NCI-H69 (cell line): ENCODE data around the gene LAMTOR2.
A peak's percentile ranks its signal among the peaks of the same experiment; 100 is the strongest.
"Not testable (repeated sequence)": the region's sequence is repeated elsewhere in the genome, so short reads cannot be mapped to it uniquely, and the experiment has no call there.

Experiments
- DNase-seq: peaks from one replicate; lab custom pipeline; 2025; lab: John Stamatoyannopoulos, UW

The LAMTOR2 gene

DNA sequence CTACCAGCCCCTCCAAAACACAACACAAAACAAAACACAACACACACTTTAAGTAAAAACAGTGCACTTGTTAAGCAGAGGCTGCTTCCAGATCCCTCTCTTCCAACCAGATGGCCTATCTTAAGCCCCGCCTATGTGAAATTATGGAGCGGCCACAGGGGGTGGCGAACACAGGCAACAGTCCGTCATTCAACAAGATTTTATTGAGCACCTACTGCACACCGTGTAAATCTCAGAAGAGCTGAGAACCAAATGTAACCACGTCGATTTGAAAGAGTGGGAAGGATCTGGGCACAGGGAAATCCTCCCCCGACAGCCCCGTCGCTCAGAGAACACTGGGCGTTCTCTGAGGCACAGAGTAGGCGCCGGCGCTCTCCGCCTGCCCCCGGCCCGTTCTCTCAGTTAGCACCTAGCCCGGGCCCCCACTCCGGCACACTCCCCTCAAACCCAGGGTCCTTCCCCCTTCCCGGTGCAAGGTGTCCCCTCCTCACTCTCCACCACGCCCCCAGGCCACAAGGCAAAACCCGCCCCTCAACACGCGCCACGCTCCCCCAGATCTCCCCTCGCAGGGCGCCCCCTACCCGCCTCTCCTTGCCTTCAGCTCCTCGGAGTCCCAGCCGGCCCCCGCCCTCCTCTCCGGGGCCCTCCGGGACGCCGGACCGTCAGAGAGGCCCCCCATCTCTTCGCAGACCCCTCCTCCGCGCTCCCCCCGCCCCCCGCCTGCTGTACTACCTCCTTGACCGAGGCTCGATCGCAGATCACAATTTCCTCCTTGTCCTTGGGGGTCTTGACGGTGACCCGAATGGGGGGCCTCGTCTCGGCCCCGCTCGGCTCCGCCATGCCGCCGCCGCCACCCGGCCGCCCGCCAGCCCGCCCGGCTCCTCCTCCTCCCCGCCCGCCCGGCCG is 1.5 kb upstream of the LAMTOR2 start:
- peak; percentile 82 for DNase-seq

GRCh38 chr1:156053768-156054499 is 648 bp upstream of the LAMTOR2 start, which contains the start of gene UBQLN4:
UBQLN4 (minus strand) TSS chr1:156053798; CDS start chr1:156053701, 97 bp downstream.
- peak; percentile 97 for DNase-seq

DNA sequence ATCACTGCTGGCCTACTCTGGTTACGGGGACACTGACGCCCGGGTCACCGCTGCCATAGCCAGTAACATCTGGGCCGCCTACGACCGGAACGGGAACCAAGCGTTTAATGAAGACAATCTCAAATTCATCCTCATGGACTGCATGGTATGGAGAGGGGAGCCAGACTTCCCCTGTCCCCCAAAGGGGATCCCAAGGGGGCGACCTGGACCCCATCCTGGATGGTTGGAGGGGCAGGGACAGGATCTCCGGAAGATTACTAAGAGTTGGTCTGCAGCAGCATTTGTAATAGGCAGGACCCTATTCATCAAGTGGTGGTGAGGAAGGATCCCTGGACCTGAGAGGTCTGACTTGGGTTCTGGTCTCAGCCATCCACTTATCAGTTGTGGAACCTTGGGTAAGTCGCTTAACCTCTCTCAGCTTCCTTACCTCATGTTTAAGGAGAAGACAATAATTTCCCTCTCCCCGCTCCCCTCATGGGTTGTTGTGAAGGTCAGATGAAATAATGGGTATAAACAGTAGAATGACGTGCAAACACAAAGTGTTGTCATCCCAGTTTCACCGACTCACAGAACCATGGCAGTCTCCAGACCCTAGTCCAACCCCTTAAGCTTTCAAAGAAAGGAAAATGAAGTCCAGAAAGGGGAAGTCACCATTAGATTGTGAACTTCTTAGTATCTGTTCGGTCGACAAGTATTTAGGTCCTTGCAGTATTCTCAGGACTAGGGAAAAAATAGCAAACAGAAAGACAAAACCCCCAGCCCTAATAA is 883 bp downstream of the LAMTOR2 start:
- no peak for DNase-seq

- DNase-seq: no peak
Measured at GRCh38 chr1:156056326-156056849, 1.8 kb downstream of the LAMTOR2 start.

- peak; percentile 61 for DNase-seq
Measured at GRCh38 chr1:156060937-156061636, 6.5 kb downstream of the LAMTOR2 start, which contains the start of gene RAB25. RAB25 (plus strand) TSS chr1:156061160; CDS start chr1:156061401, 241 bp downstream.

DNA sequence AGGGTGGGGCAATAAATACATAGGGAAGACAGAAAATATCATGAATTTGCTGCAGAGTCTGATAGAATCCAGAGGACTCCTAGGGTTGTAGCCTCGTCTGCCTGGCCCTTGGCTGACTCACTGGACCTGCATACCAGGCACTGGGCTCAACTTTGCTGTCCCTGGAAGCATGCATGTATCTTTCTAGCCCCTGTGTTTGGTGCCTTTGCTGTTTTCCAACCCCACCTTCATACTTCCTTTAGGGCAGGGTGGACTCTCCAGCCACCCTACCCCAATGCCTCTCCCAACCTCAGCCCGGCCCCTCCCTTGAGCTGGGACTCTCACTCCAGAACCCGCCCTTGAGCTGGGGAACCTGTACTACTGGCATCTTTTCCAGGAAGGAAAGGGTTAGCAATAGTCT is 7.6 kb downstream of the LAMTOR2 start:
- no peak for DNase-seq

GRCh38 chr1:156063997-156064285 is 9.4 kb downstream of the LAMTOR2 start:
- DNase-seq: peak; percentile 53

DNA sequence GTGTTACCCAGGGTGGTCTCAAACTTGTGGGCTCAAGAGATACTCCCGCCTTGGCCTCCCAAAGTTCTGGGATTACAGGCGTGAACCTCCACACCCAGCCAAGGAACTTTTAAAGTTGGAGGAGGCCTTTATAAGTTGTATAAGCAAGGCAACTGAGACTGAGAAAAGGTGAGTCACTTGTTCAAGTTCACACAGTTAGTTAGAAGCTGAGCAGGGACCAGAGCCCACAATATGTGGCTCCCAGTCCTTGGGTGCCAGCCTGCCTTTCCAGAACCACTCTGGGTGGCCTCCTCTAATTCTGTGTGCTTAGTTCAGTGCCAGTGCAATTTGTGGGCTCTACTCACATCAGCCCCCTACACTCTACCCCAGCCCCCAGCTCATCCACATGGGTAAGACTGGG is 10.0 kb downstream of the LAMTOR2 start:
- DNase-seq: no peak

- no peak for DNase-seq
Measured at GRCh38 chr1:156065212-156065611, 10.6 kb downstream of the LAMTOR2 start.

DNA sequence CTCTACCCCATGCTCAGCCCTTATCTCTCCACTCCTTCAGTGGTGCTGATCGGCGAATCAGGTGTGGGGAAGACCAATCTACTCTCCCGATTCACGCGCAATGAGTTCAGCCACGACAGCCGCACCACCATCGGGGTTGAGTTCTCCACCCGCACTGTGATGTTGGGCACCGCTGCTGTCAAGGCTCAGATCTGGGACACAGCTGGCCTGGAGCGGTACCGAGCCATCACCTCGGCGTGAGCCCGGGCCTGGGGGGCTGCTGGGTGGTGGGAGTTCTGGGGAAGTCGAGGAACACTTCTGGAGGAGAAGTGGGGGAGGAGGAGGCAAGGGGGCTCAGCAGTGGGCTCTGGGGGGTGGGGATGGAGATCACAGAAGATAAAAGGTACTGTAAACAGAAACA is 11.3 kb downstream of the LAMTOR2 start:
- DNase-seq: no peak

- no peak for DNase-seq
Measured at GRCh38 chr1:156067262-156067661, 12.7 kb downstream of the LAMTOR2 start.

DNA sequence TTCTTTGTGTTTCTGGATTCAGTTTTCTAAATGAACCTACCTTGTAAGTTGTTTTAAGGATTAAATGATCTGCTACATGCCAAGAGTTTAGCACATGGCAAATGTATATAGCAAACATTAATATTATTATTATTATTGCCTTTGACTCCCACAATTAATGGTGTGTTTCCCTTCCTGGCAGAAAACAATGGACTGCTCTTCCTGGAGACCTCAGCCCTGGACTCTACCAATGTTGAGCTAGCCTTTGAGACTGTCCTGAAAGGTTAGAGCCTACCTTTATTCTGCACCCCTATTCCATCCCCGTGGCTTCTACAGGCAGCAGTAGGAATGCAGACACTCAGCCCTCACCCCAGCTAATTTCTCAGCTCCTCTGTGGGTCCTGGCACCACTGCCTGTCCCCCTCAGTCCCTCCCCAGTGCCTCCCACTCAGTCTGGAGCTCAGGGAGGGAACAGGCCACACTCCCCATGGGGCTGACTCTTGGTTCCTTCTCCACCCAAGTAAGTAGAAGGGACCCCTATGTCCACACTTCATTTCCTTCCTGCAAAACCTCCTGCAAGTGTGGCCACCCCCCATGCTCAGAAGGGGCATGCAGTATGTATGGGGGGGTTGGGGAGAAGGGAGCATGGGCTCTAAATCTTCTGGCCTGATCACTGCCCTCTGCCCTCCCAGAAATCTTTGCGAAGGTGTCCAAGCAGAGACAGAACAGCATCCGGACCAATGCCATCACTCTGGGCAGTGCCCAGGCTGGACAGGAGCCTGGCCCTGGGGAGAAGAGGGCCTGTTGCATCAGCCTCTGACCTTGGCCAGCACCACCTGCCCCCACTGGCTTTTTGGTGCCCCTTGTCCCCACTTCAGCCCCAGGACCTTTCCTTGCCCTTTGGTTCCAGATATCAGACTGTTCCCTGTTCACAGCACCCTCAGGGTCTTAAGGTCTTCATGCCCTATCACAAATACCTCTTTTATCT is 15.2 kb downstream of the LAMTOR2 start:
- DNase-seq: no peak

DNA sequence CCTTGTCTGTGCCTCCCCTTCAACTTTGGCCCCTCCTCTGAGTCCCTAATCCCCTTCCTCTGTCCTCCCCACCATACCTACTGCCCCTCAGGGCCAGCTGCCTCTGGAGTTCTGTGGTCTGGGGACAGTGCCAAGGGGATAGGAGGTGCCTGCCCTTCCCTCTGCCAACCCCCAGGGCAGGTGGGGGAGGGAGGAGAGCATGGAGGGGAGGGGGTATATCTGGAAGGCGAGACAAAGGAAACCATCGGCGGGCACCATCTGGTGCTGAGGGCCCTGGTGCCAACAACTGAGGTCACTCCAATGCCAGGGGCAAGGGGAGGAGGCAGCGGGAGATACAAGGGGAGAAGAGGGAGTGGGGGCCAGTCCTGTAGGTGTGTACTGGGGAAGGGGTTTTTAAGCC is 16.0 kb downstream of the LAMTOR2 start:
- peak; percentile 98 for DNase-seq

GRCh38 chr1:156071332-156071816 is 16.8 kb downstream of the LAMTOR2 start:
- DNase-seq: not testable (repeated sequence)

- no peak for DNase-seq
Measured at GRCh38 chr1:156072251-156072650, 17.7 kb downstream of the LAMTOR2 start.

GRCh38 chr1:156073110-156073687 is 18.6 kb downstream of the LAMTOR2 start:
- DNase-seq: no peak

DNA sequence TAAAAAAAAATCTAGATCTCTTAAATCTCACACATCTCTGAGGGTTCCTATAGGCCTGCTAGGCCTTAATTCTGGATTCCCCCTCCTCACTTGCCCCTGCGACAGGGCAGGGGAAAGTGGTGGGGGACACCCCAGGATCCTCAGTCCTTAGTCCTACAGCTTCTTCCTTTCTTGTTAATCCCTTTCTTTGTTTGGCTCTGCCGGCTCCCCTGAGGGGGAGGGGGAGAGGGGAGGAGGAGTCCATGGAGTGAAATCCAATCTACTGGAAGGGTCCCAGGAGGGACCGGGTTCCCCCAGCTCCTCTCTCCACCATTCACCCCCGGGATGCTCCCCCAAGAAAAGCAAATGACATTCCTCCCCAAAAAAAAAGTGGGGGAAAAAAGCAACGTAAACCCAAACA is 19.2 kb downstream of the LAMTOR2 start:
- DNase-seq: peak; percentile 58

GRCh38 chr1:156074661-156075060 is 20.1 kb downstream of the LAMTOR2 start:
- peak; percentile 24 for DNase-seq

- no peak for DNase-seq
Measured at GRCh38 chr1:156075162-156075561, 20.6 kb downstream of the LAMTOR2 start.

- no peak for DNase-seq
Measured at GRCh38 chr1:156075775-156076204, 21.2 kb downstream of the LAMTOR2 start.
